ENCODE data around the gene DAD1.

DAD1 gene

GRCh38 chr14:22536853-22537338, 52.1 kb downstream of the DAD1 start:
- TF ChIP-seq GATA1 (IDR thresholded peaks at IDR 0.05; ENCODE audit: low read depth, low read length), result no peak
- no peak for TF ChIP-seq POLR2A (IDR thresholded peaks at IDR 0.05; ENCODE audit: low read length)
- peak; percentile 52 to 89 for DNase-seq

DNA sequence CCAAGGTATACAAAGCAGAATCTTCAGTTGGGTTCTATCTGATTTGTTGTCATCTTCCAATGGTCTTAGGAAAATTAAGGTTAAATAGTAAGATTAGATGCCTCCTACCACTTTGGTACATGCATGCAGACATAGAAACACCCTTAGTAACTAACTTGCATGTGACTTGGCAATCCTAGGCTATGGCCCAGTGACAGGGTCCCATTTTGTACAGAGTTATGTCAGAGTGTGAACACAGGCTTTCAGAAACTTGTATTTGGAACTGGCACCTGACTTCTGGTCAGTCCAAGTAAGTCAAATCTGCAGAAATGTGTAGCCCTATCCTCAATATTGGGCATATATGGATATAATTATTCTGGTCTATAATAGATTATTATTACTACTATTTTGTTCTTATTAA, 53.1 kb downstream of the DAD1 start:
- DNase-seq, result peak in 1 of 2 experiments; percentile 48
- TF ChIP-seq POLR2A (IDR thresholded peaks at IDR 0.05; ENCODE audit: low read length) (no peak), GATA1 (IDR thresholded peaks at IDR 0.05; ENCODE audit: low read depth, low read length) (no peak)

DNA sequence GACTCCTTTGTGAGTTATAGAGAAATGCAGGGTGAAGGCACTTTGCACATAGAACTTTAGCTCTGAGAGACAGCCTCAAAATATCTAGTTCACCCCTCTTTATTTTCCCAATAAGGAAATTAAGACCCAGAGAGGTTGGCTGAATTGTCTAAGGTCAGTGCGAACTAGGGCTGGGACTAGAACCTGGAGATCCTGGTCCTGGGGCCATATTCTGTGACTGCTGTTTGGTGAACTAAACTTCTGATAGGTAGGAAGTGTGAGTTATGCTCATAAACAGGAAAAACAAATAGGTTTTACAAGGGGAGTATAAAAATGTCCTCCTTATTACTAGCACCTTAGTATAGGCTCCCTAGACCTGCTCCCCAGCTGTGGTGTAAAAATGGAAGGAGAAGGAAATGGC, 53.9 kb downstream of the DAD1 start:
- TF ChIP-seq GATA1 (IDR thresholded peaks at IDR 0.05; ENCODE audit: low read depth, low read length), result no peak
- no peak for DNase-seq

DNA sequence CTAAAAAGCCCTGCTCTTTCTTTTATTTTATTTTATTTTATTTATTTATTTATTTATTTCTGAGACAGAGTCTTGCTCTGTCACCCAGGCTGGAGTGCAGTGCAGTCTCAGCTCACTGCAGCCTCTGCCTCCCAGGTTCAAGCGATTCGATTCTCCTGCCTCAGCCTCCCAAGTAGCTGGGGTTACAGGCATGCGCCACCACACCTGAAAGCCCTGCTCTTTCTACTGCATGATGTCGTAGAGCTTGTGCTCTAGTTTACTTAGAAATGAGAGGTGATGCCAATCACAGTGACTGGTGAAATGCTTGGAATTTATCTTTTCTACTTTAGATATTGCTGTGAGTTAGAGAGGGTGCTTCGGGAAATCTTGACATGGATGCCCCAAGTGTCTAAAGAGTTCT, 54.5 kb downstream of the DAD1 start:
- TF ChIP-seq POLR2A (IDR thresholded peaks at IDR 0.05; ENCODE audit: low read length) (no peak), GATA1 (IDR thresholded peaks at IDR 0.05; ENCODE audit: low read depth, low read length) (no peak)
- no peak for DNase-seq

GRCh38 chr14:22533739-22534359, 55.2 kb downstream of the DAD1 start:
- no peak for DNase-seq
- TF ChIP-seq POLR2A (IDR thresholded peaks at IDR 0.05; ENCODE audit: low read length) (no peak), GATA1 (IDR thresholded peaks at IDR 0.05; ENCODE audit: low read depth, low read length) (no peak)

GRCh38 chr14:22533057-22533704, 55.8 kb downstream of the DAD1 start:
- DNase-seq, result no peak
- TF ChIP-seq POLR2A (IDR thresholded peaks at IDR 0.05; ENCODE audit: low read length), result no peak
- TF ChIP-seq GATA1 (IDR thresholded peaks at IDR 0.05; ENCODE audit: low read depth, low read length), result no peak

- peak in 1 of 2 experiments; percentile 19 for DNase-seq
- TF ChIP-seq POLR2A (IDR thresholded peaks at IDR 0.05; ENCODE audit: low read length), result no peak
- TF ChIP-seq GATA1 (IDR thresholded peaks at IDR 0.05; ENCODE audit: low read depth, low read length), result no peak
Measured at GRCh38 chr14:22532345-22533056, 56.5 kb downstream of the DAD1 start.

GRCh38 chr14:22531451-22532344, 57.3 kb downstream of the DAD1 start:
- TF ChIP-seq POLR2A (IDR thresholded peaks at IDR 0.05; ENCODE audit: low read length), result no peak
- no peak for TF ChIP-seq GATA1 (IDR thresholded peaks at IDR 0.05; ENCODE audit: low read depth, low read length)
- DNase-seq, result no peak

GRCh38 chr14:22530127-22530526, 58.9 kb downstream of the DAD1 start:
- no peak for DNase-seq
- no peak for TF ChIP-seq POLR2A (IDR thresholded peaks at IDR 0.05; ENCODE audit: low read length)
- no peak for TF ChIP-seq GATA1 (IDR thresholded peaks at IDR 0.05; ENCODE audit: low read depth, low read length)

DNA sequence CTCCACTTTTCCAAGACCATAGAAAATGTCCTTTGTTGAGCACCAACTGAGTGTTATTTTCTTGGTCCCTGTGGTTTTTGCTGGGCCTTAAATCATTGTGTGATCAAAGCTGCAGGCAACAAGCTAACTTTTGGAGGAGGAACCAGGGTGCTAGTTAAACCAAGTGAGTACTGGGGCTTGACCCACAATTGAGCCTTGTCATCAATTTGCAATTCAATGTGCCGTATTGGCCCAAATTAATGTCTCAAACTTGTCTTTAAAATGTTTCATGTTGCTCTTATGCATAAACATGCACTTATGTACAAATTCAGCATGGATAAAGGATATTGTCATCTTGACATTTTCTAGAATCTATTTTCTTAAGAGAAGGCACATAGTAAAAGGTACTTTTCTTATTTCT, 62.3 kb downstream of the DAD1 start:
- TF ChIP-seq GATA1 (IDR thresholded peaks at IDR 0.05; ENCODE audit: low read depth, low read length), result no peak
- TF ChIP-seq POLR2A (IDR thresholded peaks at IDR 0.05; ENCODE audit: low read length), result no peak
- no peak for DNase-seq

GRCh38 chr14:22526218-22526617, 62.8 kb downstream of the DAD1 start:
- no peak for TF ChIP-seq GATA1 (IDR thresholded peaks at IDR 0.05; ENCODE audit: low read depth, low read length)
- no peak for TF ChIP-seq POLR2A (IDR thresholded peaks at IDR 0.05; ENCODE audit: low read length)
- DNase-seq, result no peak

- TF ChIP-seq POLR2A (IDR thresholded peaks at IDR 0.05; ENCODE audit: low read length), result no peak
- no peak for TF ChIP-seq GATA1 (IDR thresholded peaks at IDR 0.05; ENCODE audit: low read depth, low read length)
- no peak for DNase-seq
Measured at GRCh38 chr14:22524784-22525161, 64.3 kb downstream of the DAD1 start.

DNA sequence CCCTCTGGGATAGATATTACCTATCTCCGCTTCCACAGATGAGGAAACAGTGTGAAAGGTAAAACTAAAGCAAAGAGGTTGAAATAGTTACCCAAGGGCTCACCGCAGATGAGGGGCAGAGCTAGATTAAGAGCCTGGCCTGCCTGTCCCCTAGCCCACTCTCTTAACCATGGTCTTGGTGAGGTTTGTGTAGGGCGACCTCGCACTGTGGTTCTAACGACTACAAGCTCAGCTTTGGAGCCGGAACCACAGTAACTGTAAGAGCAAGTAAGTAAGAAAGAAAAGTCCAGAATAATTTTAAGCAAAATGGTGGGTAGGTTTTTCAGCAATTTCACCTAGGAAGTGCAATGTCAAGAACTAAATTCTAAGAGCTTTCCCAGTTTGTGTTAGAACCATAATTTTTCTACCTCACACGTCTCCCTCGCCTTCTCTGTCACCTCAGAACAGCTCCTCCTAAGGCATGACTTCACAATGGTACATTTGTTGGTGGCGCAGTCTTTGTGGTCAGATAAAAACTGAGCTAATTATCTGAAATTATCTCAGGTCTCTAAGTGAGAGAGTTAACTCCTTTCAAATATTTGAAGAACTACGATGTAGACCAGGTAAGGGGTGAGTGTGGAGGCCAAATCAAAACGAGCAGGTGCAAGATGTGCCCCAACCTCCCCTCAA, 64.8 kb downstream of the DAD1 start:
- DNase-seq, result no peak
- TF ChIP-seq POLR2A (IDR thresholded peaks at IDR 0.05; ENCODE audit: low read length) (no peak), GATA1 (IDR thresholded peaks at IDR 0.05; ENCODE audit: low read depth, low read length) (no peak)
